Ureter (tissue), 1 donor: ENCODE data around the gene TPPP2. TPM values are rescaled to one million over a fixed set of nuclear protein-coding genes. Genes with fewer than 3 reads are reported as not detected.

Experiments used
- DNase-seq: peaks from one replicate; pipeline ENCODE4 v3.0.0-alpha.2; 2020; ENCODE audit warnings: low spot score
- total RNA-seq: library from RNA; stranded (reverse); gene quantifications from one replicate; pipeline ENCODE4 v1.2.4, GENCODE V29; 2023
- donor health status: DM: yes; HTN: yes; CAD: no.

TPPP2 gene
- total RNA-seq, 1 donor from 2014 or later: 0.62 TPM

GRCh38 chr14:21075719-21076437 lies 45.9 kb downstream of the TPPP2 start:
- no peak for DNase-seq

GRCh38 chr14:21077672-21078071 lies 47.7 kb downstream of the TPPP2 start:
- no peak for DNase-seq

GRCh38 chr14:21078287-21078686 lies 48.3 kb downstream of the TPPP2 start:
- DNase-seq: no peak

GRCh38 chr14:21078726-21079125 lies 48.7 kb downstream of the TPPP2 start:
- no peak for DNase-seq

GRCh38 chr14:21081521-21082142 lies 51.6 kb downstream of the TPPP2 start:
- DNase-seq: no peak

Other genes starting within 250 kb of the TPPP2 start
- gene RNASE6, start 248.9 kb upstream of the TPPP2 start, total RNA-seq: 5.8 TPM
- gene RNASE1, start 227.4 kb upstream of the TPPP2 start, total RNA-seq: 67.3 TPM
- not detected for gene RNASE3, start 138.8 kb upstream of the TPPP2 start, total RNA-seq
- 1.1 TPM for gene RNASE2, start 74.7 kb upstream of the TPPP2 start, total RNA-seq
- 70.0 TPM for gene METTL17, start 40.2 kb upstream of the TPPP2 start, total RNA-seq
- 0.83 TPM for gene SLC39A2, start 30.9 kb upstream of the TPPP2 start, total RNA-seq
- 188 TPM for gene NDRG2, start 5.2 kb upstream of the TPPP2 start, total RNA-seq
- gene RNASE13, start 4.6 kb downstream of the TPPP2 start, total RNA-seq: not detected
- gene RNASE7, start 12.1 kb downstream of the TPPP2 start, total RNA-seq: 0.94 TPM
- not detected for gene RNASE8, start 27.6 kb downstream of the TPPP2 start, total RNA-seq
- gene ARHGEF40, start 40.1 kb downstream of the TPPP2 start, total RNA-seq: 41.2 TPM
- gene ZNF219, start 68.4 kb downstream of the TPPP2 start, total RNA-seq: 47.2 TPM
- 1.6 TPM for gene TMEM253, start 70.8 kb downstream of the TPPP2 start, total RNA-seq
- gene OR5AU1, start 125.8 kb downstream of the TPPP2 start, total RNA-seq: not detected
- 591 TPM for gene HNRNPC, start 239.2 kb downstream of the TPPP2 start, total RNA-seq
- gene RPGRIP1, start 249.9 kb downstream of the TPPP2 start, total RNA-seq: 0.49 TPM